Right atrium auricular region (tissue), 2 donors: ENCODE results near the gene PCNX4. TPM values are rescaled to one million over a fixed set of nuclear protein-coding genes. Genes with fewer than 3 reads are reported as not detected.
"Not testable (repeated sequence)": the region's sequence is repeated elsewhere in the genome, so short reads cannot be mapped to it uniquely, and the experiment has no call there.

Experiments used
- DNase-seq: peaks from one replicate; pipeline ENCODE4 v3.0.0-alpha.2; 2019; ENCODE audit warnings: low spot score
- H3K27ac ChIP-seq, 2 donors: fragments of 200-600 bp; sonication (generic); 1 replicate in 1 of 2; 2 replicates in 1 of 2; pipeline ENCODE4 v1.5.1; 2016 to 2019
- H3K27me3 ChIP-seq, 2 donors: fragments of 200-600 bp; sonication (generic); one replicate each; pipeline versions ENCODE4 v1.5.1 to v1.6.0; 2017 to 2019
- H3K36me3 ChIP-seq: fragments of 200-600 bp; sonication (generic); one replicate; pipeline ENCODE4 v1.5.1; 2016
- H3K4me1 ChIP-seq, 2 donors: fragments of 200-600 bp; sonication (generic); one replicate each; pipeline versions ENCODE4 v1.5.1 to v1.6.0; 2017 to 2019
- H3K4me3 ChIP-seq, 2 donors: fragments of 200-600 bp; sonication (generic); 1 replicate in 1 of 2; 2 replicates in 1 of 2; pipeline ENCODE4 v1.5.1; 2017 to 2019; ENCODE audit warnings: mild to moderate bottlenecking in 1 of 2, moderate library complexity in 1 of 2
- H3K9me3 ChIP-seq, 2 donors: fragments of 200-600 bp; sonication (generic); one replicate each; pipeline ENCODE4 v1.5.1; 2019
- CTCF ChIP-seq, 2 donors: fragments of 200-600 bp; sonication (generic); IDR thresholded peaks; one replicate each; pipeline ENCODE4 v1.5.1; 2019; ENCODE audit warnings: antibody characterized with exemption in 2 of 2
- total RNA-seq, 2 donors: library from RNA; depleted of rRNA; stranded (reverse); fragments of >200 nt; gene quantifications; one replicate each; pipeline ENCODE4 v1.1.0, GENCODE V29; 2016

Gene PCNX4
- total RNA-seq, 2 donors from 2014 or later = 63.2 to 65.0 TPM

DNA sequence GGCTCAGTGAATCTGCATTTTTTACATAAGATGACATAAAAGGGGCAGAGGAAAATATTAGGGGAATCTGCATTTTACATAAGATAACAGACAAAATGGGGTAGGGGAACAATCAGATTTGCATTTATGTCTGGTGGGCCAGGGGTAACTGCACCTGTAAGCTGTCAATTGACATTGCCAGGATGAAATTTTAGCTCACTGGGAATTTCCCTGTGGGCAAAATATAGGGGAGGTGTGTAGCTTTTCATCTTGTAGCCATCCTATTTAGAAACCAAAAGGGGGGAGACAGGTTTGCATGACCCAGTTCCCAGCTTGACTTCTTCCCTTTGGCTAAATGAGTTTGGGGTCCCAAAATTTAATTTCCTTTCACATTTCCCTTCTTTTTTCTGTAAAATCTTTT lies 3.5 kb downstream of the PCNX4 start:
- no peaks in the 10 kb centered on the region for H3K27me3 ChIP-seq
- DNase-seq = no peak
- no peaks in the 10 kb centered on the region for H3K9me3 ChIP-seq
- H3K4me3 ChIP-seq = no peak overlapping the region
- H3K36me3 ChIP-seq = no peaks in the 10 kb centered on the region
- TF ChIP-seq CTCF (IDR thresholded peaks at IDR 0.05) = no peak
- peak overlapping the region; percentile 96 to 99 for H3K27ac ChIP-seq
- peaks cover 0 to 49% of the 10 kb centered on the region in 2 donors for H3K4me1 ChIP-seq

- Histone ChIP-seq H3K27ac (peak overlapping the region; percentile 96 to 99), H3K27me3 (no peaks in the 10 kb centered on the region), H3K36me3 (no peaks in the 10 kb centered on the region), H3K9me3 (no peaks in the 10 kb centered on the region), H3K4me1 (peaks cover 0 to 49% of the 10 kb centered on the region in 2 donors), H3K4me3 (no peak overlapping the region)
- no peak for TF ChIP-seq CTCF (IDR thresholded peaks at IDR 0.05)
- DNase-seq = no peak
These were observed 4.2 kb downstream of the PCNX4 start for GRCh38 chr14:60095781-60096450.

GRCh38 chr14:60097974-60098373 lies 6.3 kb downstream of the PCNX4 start:
- Histone ChIP-seq H3K9me3 (no peaks in the 10 kb centered on the region), H3K27ac (peak overlapping the region in 1 of 2 donors; percentile 99), H3K36me3 (no peaks in the 10 kb centered on the region), H3K4me3 (no peak overlapping the region), H3K4me1 (peaks cover 0 to 55% of the 10 kb centered on the region in 2 donors), H3K27me3 (no peaks in the 10 kb centered on the region)
- no peak for TF ChIP-seq CTCF (IDR thresholded peaks at IDR 0.05)
- no peak for DNase-seq

GRCh38 chr14:60099855-60100254 lies 8.1 kb downstream of the PCNX4 start:
- H3K36me3 ChIP-seq, H3K9me3 ChIP-seq, H3K27me3 ChIP-seq, H3K27ac ChIP-seq, DNase-seq, H3K4me3 ChIP-seq: not testable (repeated sequence)
- peaks cover 0 to 42% of the 10 kb centered on the region in 2 donors for H3K4me1 ChIP-seq

- Histone ChIP-seq H3K4me1 (peaks cover 0 to 35% of the 10 kb centered on the region in 2 donors), H3K9me3 (no peaks in the 10 kb centered on the region), H3K36me3 (no peaks in the 10 kb centered on the region), H3K27ac (peak overlapping the region in 1 of 2 donors; percentile 24), H3K27me3 (no peaks in the 10 kb centered on the region), H3K4me3 (no peak overlapping the region)
- no peak for DNase-seq
- no peak for TF ChIP-seq CTCF (IDR thresholded peaks at IDR 0.05)
These were observed 10.1 kb downstream of the PCNX4 start for GRCh38 chr14:60101786-60102185.

DNA sequence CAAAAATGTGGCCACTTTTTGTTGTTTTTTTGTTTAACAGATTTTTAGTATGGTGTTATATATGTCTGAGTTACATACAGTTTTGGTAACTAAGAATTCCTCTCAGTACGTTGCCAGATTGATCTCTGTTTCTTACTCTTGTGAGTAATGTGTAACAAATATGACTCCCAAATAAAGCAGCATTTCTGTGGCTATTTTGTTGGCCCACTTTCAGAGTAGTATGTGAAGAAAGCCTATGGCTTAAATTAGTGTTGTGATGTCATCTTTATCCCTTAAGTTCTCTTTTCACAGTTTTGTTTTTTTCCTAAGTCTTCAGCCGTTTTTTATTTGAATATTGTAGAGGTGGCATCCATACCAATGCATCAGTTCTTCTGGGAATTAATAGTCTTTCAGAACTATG lies 10.7 kb downstream of the PCNX4 start:
- H3K4me1 ChIP-seq = peaks cover 0 to 32% of the 10 kb centered on the region in 2 donors

More for the DNA sequence above, 10.7 kb downstream of the PCNX4 start:
- no peaks in the 10 kb centered on the region for H3K27me3 ChIP-seq
- no peak for TF ChIP-seq CTCF (IDR thresholded peaks at IDR 0.05)
- no peaks in the 10 kb centered on the region for H3K36me3 ChIP-seq
- no peaks in the 10 kb centered on the region for H3K9me3 ChIP-seq
- DNase-seq = no peak
- H3K27ac ChIP-seq = peak overlapping the region in 1 of 2 donors; percentile 24
- no peak overlapping the region for H3K4me3 ChIP-seq
